Activated B cell treated with CpG ODN at 0.5 μM for 24 hours (primary cell): Measurements from ENCODE around the gene AICDA. TPM values are rescaled to one million over a fixed set of nuclear protein-coding genes. Genes with fewer than 3 reads are reported as not detected.

ENCODE experiments used
- ATAC-seq: fragments of 200-7000 bp; cut with Tn5 transposase; one replicate; pipeline ENCODE4 v1.10.0; 2021; ENCODE audit warnings: low read depth, mild to moderate bottlenecking, moderate library complexity
- CTCF ChIA-PET: fragments of 350-600 bp; sonication (Branson Sonifier 250); formaldehyde crosslinking; loops from one replicate; lab custom pipeline; 2021; ENCODE audit warnings: antibody characterized with exemption; lab: Charles Lee
- POLR2A ChIA-PET: fragments of 350-600 bp; sonication (Branson Sonifier 250); formaldehyde crosslinking; loops from one replicate; lab custom pipeline; 2021; ENCODE audit warnings: antibody characterized with exemption; lab: Charles Lee
- DNase-seq: peaks from one replicate; pipeline ENCODE4 v3.0.0; 2022
- H3K27ac Mint-ChIP-seq: one replicate; pipeline ENCODE4 v1.8.0; 2020; ENCODE audit warnings: mixed read lengths
- H3K27me3 Mint-ChIP-seq: one replicate; pipeline ENCODE4 v1.8.0; 2021; ENCODE audit warnings: mixed read lengths
- H3K36me3 Mint-ChIP-seq: one replicate; pipeline ENCODE4 v1.8.0; 2021; ENCODE audit warnings: low read depth, mixed read lengths
- H3K4me1 Mint-ChIP-seq: one replicate; pipeline ENCODE4 v1.8.0; 2021; ENCODE audit warnings: mixed read lengths
- H3K4me3 Mint-ChIP-seq: one replicate; pipeline ENCODE4 v1.8.0; 2020; ENCODE audit warnings: mild to moderate bottlenecking, mixed read lengths
- H3K9me3 Mint-ChIP-seq: one replicate; pipeline ENCODE4 v1.8.0; 2020; ENCODE audit warnings: mixed read lengths
- intact Hi-C: fragments of 100-400 bp; cut with micrococcal nuclease; formaldehyde crosslinking; loops from one replicate; pipeline ENCODE4 v1.15.1; 2024
- total RNA-seq: library from RNA; stranded (reverse); gene quantifications from 2 replicates; pipeline ENCODE4 v1.2.3, GENCODE V29; 2022
- TF ChIP-seq, protein P1 (sequence below): fragments of 200-600 bp; IDR thresholded peaks from one replicate; pipeline ENCODE4 v1.8.0; 2022; ENCODE audit warnings: antibody characterized with exemption, mild to moderate bottlenecking

AICDA gene
- total RNA-seq, 1 donor from 2014 or later, result 3.6 TPM

DNA sequence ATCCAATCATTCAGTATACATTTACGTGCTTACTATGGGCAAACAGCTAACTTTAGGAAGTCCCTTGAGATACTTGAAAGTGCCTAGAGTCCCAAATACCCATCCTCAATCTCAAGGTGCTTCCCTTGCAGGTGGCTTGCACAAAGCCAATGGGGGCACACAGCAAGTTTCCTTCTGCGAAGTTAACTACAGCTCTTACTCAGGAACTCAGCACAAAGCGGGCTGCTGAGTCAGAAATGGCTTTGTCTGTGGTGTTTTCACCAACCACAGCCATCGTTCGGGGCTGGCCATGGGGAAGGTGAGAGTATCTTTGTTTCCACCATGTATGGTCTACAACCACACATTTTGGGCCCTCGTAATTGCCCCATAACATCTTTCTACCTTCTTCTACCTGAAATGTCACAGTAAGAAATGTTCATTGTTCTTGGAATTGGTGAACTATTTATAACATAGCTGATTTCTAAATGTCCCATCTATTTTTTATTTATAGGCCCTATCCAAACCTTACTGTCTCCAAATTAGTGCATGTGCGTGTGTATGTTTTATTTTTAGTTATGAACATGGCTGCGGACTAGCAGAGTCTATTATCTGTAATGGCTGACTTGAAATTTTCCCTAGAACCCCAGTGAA lies 36.0 kb upstream of the AICDA start:
- Mint-ChIP-seq H3K4me1 (peaks cover 38% of the 10 kb centered on the region), H3K9me3 (no peaks in the 10 kb centered on the region), H3K4me3 (no peak overlapping the region), H3K27me3 (no peaks in the 10 kb centered on the region), H3K27ac (no peak overlapping the region), H3K36me3 (no peaks in the 10 kb centered on the region)
- TF ChIP-seq, protein P1, sequence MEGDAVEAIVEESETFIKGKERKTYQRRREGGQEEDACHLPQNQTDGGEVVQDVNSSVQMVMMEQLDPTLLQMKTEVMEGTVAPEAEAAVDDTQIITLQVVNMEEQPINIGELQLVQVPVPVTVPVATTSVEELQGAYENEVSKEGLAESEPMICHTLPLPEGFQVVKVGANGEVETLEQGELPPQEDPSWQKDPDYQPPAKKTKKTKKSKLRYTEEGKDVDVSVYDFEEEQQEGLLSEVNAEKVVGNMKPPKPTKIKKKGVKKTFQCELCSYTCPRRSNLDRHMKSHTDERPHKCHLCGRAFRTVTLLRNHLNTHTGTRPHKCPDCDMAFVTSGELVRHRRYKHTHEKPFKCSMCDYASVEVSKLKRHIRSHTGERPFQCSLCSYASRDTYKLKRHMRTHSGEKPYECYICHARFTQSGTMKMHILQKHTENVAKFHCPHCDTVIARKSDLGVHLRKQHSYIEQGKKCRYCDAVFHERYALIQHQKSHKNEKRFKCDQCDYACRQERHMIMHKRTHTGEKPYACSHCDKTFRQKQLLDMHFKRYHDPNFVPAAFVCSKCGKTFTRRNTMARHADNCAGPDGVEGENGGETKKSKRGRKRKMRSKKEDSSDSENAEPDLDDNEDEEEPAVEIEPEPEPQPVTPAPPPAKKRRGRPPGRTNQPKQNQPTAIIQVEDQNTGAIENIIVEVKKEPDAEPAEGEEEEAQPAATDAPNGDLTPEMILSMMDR, result no peak
- ChIA-PET CTCF (interaction anchor here (0.6 to 1.2 kb wide), 3 partner anchors 9 to 182 kb away, joined by 4 to 5 read pairs (median 5); no protein-coding TSS in a partner anchor), POLR2A (interaction anchor here (1.0 to 1.2 kb wide), 2 partner anchors 9 to 19 kb away, joined by 3 read pairs; no protein-coding TSS in a partner anchor)
- no peak for DNase-seq
- intact Hi-C loops, result no loop called here
- peak; percentile 72 for ATAC-seq

DNA sequence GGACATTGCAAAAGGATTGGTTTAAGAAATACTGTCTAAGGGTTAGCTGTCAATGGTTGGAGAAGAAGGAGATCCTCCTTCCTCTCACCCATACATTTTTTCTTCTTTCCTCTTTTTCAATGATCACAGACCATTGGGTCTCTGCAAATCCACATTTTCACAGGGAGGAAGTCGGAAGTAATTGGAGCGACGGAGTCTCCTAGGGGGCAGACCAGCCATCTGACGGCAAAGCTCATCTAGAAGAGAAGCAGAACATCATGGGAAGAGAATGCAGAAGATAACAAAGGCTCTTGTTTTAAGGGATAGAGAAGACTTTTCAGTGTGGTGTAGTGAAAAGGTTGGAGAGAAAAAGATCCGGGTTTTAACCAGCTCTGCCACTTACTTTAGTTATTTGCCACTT lies 35.3 kb upstream of the AICDA start:
- no peaks in the 10 kb centered on the region for H3K27me3 Mint-ChIP-seq
- no peak for DNase-seq
- no peaks in the 10 kb centered on the region for H3K9me3 Mint-ChIP-seq
- H3K4me1 Mint-ChIP-seq, result peaks cover 41% of the 10 kb centered on the region
- no peak for ATAC-seq
- TF ChIP-seq, protein P1, result no peak
- POLR2A ChIA-PET, result interaction anchor here (0.6 to 1.2 kb wide), 2 partner anchors 19 to 303 kb away, joined by 3 to 4 read pairs; no protein-coding TSS in a partner anchor
- H3K36me3 Mint-ChIP-seq, result no peaks in the 10 kb centered on the region
- no peak overlapping the region for H3K27ac Mint-ChIP-seq
- H3K4me3 Mint-ChIP-seq, result no peak overlapping the region
- CTCF ChIA-PET, result interaction anchor here (0.6 to 1.2 kb wide), 3 partner anchors 9 to 183 kb away, joined by 4 to 5 read pairs (median 5); no protein-coding TSS in a partner anchor
- intact Hi-C loops, result no loop called here

DNA sequence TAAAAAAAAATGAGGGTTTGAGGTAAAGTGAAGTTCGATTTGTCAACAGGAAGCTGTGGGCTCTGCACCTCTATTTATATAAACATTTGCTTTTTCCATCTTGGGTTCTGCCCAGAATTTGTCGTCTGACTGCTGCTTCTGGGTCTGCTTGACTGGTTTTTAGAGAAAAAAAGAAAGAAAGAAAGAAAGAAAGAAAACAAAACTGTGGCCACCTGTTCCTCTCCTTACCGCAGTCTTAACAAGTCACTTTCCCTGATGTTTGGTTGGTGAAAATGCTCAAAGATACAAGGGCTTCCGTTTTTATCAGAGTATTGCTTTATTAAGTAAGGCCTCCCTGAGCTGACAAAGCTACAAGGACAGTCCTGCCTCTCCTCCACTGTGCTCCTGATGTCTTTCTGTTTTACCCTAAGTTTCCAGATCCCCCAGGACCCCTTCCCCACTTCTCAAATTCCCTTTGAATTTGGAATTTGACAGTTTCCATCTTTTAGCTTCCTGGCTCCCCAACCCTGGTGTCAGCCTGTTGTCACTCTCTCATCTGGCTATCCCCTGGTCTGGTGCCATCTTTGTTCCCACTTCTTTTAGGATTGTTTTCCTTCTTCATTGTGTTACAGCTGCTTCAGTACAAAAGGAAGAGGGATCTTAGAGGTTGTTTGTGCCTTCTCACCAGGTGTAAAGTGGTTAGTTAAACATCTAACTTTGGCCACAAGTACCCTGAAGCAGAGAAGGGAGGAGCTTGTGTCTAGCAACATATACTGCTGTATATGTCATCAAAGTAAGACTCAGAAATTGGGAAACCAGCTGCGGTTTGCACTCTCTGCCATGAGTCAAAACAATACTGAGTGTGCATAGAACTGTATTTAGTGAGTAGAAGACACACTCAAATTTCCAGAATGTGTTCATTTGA lies 31.9 kb upstream of the AICDA start:
- intact Hi-C loops, result no loop called here
- POLR2A ChIA-PET, result interaction anchor here (0.5 to 2.1 kb wide), 3 partner anchors 13 to 33 kb away, joined by 3 to 12 read pairs (median 4); no protein-coding TSS in a partner anchor
- TF ChIP-seq, protein P1, result no peak
- CTCF ChIA-PET, result interaction anchor here (0.7 to 1.4 kb wide), 4 partner anchors 10 to 100 kb away, joined by 3 to 5 read pairs (median 3); no protein-coding TSS in a partner anchor
- H3K36me3 Mint-ChIP-seq, result no peaks in the 10 kb centered on the region
- DNase-seq (no peak), ATAC-seq (peak; percentile 59)
- H3K4me1 Mint-ChIP-seq, result peaks cover 41% of the 10 kb centered on the region
- no peaks in the 10 kb centered on the region for H3K27me3 Mint-ChIP-seq
- H3K9me3 Mint-ChIP-seq, result no peaks in the 10 kb centered on the region
- H3K27ac Mint-ChIP-seq, result peak overlapping the region; percentile 84
- H3K4me3 Mint-ChIP-seq, result peak overlapping the region; percentile 32

DNA sequence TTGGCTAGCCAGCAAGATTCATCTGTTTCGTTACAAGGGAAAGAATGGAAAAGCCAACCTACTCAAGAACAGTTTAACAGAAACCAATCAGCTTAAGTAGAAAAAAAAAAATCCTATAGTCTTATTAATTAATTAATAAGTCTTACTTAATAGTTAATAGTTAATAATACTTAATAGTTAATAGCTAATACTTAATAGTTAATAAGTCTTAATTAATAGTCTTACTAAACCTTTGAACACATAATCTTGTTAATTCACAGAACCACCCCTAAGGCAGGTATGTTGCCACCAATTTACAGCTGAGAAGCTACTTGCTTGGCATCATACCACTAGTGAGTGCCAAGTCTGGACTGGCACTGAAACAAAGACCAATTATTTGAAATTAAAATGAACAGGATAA lies 30.1 kb upstream of the AICDA start:
- no peaks in the 10 kb centered on the region for H3K9me3 Mint-ChIP-seq
- no peak overlapping the region for H3K4me3 Mint-ChIP-seq
- CTCF ChIA-PET, result no interaction called here
- DNase-seq, result no peak
- no peaks in the 10 kb centered on the region for H3K36me3 Mint-ChIP-seq
- no peak overlapping the region for H3K27ac Mint-ChIP-seq
- no peaks in the 10 kb centered on the region for H3K27me3 Mint-ChIP-seq
- ATAC-seq, result no peak
- POLR2A ChIA-PET, result interaction anchor here (0.7 kb wide), 1 partner anchor 33 kb away, joined by 8 read pairs; no protein-coding TSS in a partner anchor
- intact Hi-C loops, result no loop called here
- peaks cover 31% of the 10 kb centered on the region for H3K4me1 Mint-ChIP-seq
- TF ChIP-seq, protein P1, result no peak

DNA sequence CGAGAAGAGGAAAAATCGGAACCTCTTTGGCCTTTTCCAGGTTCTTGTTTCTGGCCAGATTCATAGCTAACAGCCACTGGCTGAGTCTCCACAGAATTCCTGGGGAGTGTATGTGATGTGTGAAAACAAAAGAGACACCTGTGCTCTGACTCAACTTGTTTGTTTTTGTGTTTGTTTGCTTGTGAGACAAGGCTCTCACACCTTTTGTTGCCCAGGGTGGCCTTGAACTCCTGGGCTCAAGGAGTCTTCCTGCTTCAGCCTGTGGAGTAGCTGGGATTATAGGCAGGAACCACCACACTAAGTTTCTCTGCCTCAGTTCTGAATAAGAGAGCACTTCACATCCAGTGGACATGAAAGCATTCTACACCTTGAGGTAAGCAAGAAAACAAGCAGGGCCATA lies 27.3 kb upstream of the AICDA start:
- Mint-ChIP-seq H3K4me1 (peaks cover 18% of the 10 kb centered on the region), H3K36me3 (no peaks in the 10 kb centered on the region), H3K27me3 (no peaks in the 10 kb centered on the region), H3K27ac (no peak overlapping the region), H3K9me3 (no peaks in the 10 kb centered on the region), H3K4me3 (no peak overlapping the region)
- ChIA-PET CTCF (no interaction called here), POLR2A (no interaction called here)
- TF ChIP-seq, protein P1, result no peak
- DNase-seq (no peak), ATAC-seq (no peak)
- intact Hi-C loops, result no loop called here
